Left renal cortex interstitium (tissue), 4 donors: Measurements from ENCODE around the gene IL18RAP. TPM values are rescaled to one million over a fixed set of nuclear protein-coding genes. Genes with fewer than 3 reads are reported as not detected.

Experiments used
- DNase-seq, 4 donors: peaks; one replicate each; pipeline ENCODE4 v3.0.0-alpha.2; 2013; ENCODE audit warnings: low read depth in 4 of 4, low spot score in 2 of 4, missing footprints in 1 of 4
- polyA plus RNA-seq, 4 donors: library from polyadenylated mRNA; unstranded; fragments of 120-200 nt; gene quantifications; one replicate each; pipeline ENCODE4 v1.2.1, GENCODE V29; 2013; ENCODE audit not compliant: insufficient read length in 4 of 4

Gene IL18RAP
- polyA plus RNA-seq, 4 donors, result 0.11 to 0.47 (median 0.26) TPM

DNA sequence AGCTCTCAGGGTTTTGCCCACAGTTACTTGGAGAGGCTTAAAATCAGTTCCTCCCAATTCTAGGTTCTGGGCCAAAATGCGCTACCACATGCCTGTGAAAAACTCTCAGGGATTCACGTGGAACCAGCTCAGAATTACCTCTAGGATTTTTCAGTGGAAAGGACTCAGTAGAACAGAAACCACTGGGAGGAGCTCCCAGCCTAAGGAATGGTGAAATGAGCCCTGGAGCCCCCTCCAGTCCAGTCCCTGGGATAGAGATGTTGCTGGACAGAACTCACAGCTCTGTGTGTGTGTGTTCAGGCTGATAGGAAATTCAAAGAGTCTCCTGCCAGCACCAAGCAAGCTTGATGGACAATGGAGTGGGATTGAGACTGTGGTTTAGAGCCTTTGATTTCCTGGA is 29.0 kb downstream of the IL18RAP start:
- DNase-seq, result no peak

- DNase-seq, result no peak
Measured at GRCh38 chr2:102453501-102453900, 30.5 kb downstream of the IL18RAP start.

DNA sequence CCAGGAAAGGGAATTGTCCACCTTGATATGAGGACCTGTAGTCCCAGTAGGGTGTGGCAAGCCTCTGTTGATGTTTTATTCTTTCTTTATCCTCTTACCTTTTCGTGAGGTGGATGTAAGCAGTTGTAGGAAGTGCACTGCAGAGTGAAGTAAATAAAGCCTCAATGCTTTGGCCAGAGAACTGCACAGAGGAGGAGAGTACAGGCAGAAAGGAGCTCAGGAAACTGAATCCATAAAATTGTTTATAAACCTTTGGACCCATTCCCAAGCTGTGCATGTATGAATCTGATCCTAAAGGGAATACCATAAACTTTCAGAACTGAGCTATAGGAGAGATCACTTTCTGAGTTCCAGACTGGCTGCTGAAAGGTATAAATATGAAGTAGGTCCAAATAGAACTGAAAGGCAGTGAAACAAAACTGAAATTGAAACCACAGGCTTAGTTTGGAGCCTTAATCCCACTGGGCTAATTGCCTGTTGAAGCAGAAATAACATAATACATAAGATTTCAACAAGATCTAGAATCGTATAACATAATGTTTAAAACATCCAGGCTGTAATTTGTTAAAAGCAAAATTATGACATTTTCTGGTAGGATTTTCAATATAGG is 32.2 kb downstream of the IL18RAP start:
- no peak for DNase-seq

- DNase-seq, result no peak
Measured at GRCh38 chr2:102460467-102460866, 37.5 kb downstream of the IL18RAP start.

GRCh38 chr2:102461188-102461587 is 38.2 kb downstream of the IL18RAP start:
- no peak for DNase-seq

DNA sequence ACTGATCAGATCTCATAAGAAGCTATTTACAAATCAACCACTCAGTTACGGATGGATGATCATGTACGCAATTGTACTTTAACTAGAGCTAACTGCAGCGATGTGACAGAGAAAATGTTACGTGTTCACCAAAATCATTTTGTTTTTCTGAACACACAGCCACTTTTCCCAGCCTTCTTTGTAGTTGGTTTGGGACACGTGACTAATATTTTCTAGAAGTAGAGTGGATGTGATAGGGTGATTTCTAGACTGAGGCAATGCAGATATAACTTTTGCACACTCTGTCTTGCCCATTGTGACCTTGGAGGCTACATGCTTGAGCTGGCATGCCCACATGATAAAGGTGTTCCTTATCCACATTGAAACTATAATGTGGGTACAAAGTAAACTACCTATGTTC is 40.2 kb downstream of the IL18RAP start:
- no peak for DNase-seq

- DNase-seq, result no peak
Measured at GRCh38 chr2:102470168-102470567, 47.2 kb downstream of the IL18RAP start.

DNA sequence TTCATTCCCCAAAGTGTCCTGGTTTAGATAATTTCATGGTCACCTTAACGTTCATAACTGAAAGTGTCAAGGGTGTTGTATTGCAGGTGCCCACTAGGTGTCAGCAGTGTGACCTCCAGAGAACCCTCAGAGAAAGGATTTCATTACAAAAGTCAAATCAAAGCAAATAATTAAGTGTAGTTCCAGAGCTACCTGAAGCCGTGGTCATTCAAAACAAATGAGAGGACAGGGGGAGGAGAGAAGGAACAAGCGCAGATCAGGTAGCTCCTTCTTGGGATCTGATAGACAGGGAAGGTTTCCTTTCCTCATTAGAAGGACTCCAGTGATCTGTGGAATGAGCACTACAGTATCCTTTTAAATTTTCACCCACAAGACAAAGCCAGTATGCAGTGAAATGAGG is 50.1 kb downstream of the IL18RAP start, which contains the start of gene SLC9A4:
Gene SLC9A4 (plus strand): TSS at position 207 of the 400 bp plus-strand sequence. CDS start 534 bp downstream, outside the sequence.
- peak in 1 of 4 donors; percentile 21 for DNase-seq

- DNase-seq, result no peak
Measured at GRCh38 chr2:102473631-102474030, 50.7 kb downstream of the IL18RAP start.

- no peak for DNase-seq
Measured at GRCh38 chr2:102474785-102475184, 51.8 kb downstream of the IL18RAP start.

GRCh38 chr2:102478686-102479470 is 55.9 kb downstream of the IL18RAP start:
- DNase-seq, result no peak

DNA sequence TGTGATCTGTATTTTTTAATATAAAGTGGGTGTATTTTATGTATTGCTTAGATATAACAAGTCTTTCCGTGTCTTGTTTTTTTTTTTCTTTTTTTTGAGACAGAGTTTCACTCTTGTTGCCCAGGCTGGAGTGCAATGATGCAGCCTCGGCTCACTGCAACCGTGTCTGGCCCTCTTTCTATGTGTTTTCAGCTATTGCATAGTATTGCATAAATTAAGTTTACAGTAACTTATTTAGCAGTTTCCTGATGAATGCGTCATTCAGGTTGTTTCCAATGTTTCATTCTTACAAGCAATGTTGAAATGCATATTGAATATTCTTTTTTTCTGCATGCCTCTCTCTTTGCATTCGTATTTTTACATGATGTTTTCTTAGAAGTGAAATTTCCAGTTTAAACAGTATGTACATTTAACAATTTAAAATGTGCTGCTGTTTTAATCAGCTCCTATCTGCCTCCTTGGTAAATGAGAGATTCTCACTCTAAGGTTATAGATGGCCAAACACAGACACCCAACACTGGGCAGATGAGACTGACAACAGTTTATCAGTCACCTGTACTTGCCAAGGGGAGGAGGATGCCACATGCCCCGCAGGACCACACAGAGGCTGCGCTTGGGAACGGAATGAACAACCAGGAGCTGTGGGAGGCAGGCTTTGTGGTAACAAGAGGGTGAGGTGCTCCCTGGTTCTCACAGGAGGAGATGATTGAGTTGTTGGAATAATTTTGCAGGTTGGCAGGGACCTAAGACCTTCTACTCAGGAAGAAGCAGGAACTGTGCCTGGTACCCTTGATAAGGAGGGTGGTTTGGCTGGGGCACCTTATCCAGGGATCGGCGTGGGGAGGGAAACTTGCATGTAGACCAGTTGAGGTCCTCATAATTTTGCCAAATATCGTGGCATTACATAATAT is 57.6 kb downstream of the IL18RAP start:
- DNase-seq, result no peak

- no peak for DNase-seq
Measured at GRCh38 chr2:102481931-102482330, 59.0 kb downstream of the IL18RAP start.

DNA sequence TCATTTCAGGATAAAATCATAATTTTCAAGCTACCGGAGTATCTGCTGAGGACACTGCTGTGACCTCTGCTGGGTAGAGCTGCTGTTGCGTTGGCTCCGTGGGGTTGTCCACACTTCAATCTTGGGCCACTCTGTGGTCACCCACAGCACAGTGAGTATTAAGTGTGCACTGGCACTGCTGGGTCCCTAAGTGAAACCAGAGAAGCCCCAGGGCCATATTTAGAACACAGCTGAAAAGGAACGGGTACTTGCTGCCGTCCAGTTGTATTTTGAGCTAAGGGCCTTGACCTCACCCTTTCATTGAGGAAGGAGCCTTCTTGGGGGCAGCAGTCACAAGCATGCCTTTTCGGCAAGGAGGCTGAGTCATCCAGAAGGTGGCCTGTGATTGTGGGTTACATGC is 60.1 kb downstream of the IL18RAP start:
- DNase-seq, result no peak

DNA sequence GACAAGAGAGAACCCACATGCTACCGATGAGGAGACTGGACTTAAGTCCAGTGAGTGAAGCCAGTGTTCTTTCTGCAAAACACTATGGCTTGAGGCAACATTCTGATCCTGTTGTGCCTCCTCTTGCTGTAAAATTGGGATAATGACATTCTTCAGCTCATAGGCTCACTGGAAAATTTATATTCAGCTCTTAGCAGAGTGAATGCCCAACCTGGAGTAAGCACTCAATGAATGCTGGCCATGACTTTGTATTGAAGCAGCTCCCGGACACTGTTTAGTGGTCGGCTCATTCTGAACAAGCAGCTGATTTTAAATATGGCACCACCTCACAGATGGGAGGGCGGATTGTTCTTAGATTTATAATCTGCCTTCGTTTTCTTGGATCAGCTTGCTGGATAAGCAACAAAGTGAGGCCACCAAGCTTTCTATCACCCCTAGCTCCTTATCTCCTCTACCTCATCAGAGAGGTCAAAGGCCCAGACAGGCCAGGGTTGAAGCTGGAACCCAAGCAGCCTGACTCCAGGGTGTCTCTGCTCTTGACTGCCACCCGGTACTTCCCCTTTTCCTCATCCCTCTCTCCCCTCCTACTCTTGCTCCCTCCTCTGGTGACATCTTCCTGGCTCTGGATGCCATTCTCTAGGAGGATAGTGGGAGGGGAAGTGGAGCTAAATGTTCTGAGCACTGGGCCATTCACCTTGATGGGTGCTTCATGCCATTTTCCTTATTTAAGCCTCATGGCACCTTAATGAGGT is 61.5 kb downstream of the IL18RAP start:
- no peak for DNase-seq

DNA sequence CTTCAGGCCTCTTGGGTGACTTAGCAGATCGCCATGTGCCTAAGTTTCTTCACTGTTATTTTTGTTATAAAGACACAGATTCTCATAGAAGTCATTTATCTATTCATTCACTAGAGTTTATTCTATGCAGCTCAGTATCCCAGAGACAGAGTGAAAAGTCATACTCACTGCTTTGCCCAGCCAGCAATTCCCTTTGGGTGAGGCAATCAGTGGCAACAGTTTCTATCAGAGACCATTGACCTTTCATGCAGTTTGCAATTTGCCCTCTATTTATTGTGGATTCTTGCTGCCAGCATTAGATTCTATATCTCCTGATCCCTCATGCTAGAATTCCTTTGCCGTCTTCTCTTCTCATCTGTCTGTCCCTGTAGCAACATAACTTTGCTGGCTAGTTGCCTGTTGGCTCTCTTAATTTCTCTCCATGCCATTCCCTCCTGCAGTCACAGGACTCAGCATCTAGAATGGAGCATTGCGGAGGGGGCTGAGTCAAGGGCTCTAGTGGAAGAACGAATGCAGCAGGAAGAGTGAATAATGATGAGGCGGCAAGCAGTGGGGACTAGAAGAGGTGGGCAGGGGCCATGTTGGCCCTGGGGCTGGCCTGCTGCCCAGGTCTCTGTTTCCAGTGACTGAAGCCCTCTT is 62.3 kb downstream of the IL18RAP start:
- no peak for DNase-seq

DNA sequence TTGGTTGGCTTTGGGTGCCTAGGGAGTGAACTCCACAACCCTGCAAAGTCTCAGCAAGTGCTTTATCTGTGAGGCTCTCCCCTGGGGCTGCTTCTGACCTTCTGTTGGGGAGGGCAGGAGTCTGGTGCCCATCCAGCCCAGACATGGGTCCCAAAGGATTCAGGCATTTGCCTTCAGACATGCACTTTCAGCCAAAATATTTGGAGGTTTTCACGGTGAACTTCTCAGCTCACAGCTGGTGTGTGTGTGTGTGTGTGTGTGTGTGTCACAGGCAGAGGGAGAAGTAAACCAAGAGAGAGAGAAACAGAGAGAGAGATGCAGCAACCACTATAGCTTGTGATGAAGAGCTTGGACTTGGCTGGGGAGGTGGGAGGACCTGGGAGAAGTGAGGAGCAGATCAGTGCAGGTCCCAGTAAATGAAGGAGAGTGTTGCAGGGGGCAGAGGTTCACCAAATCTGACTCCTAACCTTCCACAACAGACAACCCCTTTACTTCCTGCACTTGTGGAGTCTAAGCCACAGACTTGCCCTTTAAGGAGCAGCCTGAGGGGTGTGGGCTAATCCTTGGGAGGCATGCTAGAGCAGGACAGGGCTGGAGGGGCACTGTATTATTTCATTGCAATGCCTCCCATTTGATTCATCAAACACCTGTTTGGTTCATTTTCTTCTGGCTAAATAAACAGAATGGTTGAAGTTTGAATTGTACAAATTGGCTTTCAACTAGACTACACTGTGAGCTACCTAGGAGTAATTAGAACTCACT is 64.2 kb downstream of the IL18RAP start:
- no peak for DNase-seq

GRCh38 chr2:102487761-102488462 is 65.0 kb downstream of the IL18RAP start:
- no peak for DNase-seq

DNA sequence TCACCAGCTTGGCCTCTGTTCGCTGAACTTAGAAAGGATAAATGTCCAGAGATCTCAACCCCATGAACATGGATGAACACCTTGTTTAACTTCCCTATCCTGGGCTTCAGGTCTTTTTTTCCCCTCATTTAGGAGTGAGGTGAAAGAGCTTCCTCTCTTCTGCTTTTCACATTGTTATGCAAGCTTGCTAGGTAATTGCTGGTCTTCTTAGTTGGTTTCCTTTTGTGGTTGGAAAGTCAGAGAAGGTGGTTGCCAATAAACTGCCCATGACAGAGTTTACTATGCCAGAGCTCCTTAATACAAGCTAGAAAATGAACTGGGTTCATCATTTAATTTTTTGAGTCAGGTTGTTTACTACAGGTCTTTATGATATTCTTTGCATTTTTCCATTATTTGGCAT is 66.7 kb downstream of the IL18RAP start:
- no peak for DNase-seq
